GM12878 (cell line): ENCODE data around the gene SERPINB5.

ENCODE experiments used
- CTCF ChIP-seq, 3 experiments: IDR thresholded peaks in 2 of 3; conservative IDR thresholded peaks in 1 of 3; 2 replicates each; pipeline ENCODE4 v1.5.1; 2011; ENCODE audit warnings: low read depth in 3 of 3, low read length in 3 of 3, mild to moderate bottlenecking in 3 of 3, control low read depth in 2 of 3, moderate library complexity in 2 of 3, inconsistent platforms in 1 of 3, mixed read lengths in 1 of 3; ENCODE audit not compliant: control insufficient read depth in 2 of 3, insufficient read depth in 1 of 3; ENCODE audit errors: extremely low read depth in 1 of 3
- CUX1 ChIP-seq: IDR thresholded peaks from 2 replicates; pipeline ENCODE4 v1.6.1; 2012; ENCODE audit warnings: improper control_type of control experiment, low read depth, low read length; ENCODE audit not compliant: insufficient replicate concordance
- FOXK2 ChIP-seq: fragments of 450-650 bp; IDR thresholded peaks from 2 replicates; pipeline ENCODE4 v1.6.1; 2017; ENCODE audit warnings: mild to moderate bottlenecking, moderate library complexity
- FOXM1 ChIP-seq: IDR thresholded peaks from 2 replicates; pipeline ENCODE4 v1.6.1; 2012; ENCODE audit warnings: low read depth, mild to moderate bottlenecking, inconsistent platforms, low read length, moderate library complexity
- MAX ChIP-seq: IDR thresholded peaks from 2 replicates; pipeline ENCODE4 v1.6.1; 2012; ENCODE audit warnings: low read depth, low read length, improper control_type of control experiment
- POLR2AphosphoS5 ChIP-seq: IDR thresholded peaks from 2 replicates; pipeline ENCODE4 v1.6.1; 2011; ENCODE audit warnings: mild to moderate bottlenecking, low read length, inconsistent platforms
- REST ChIP-seq: IDR thresholded peaks from 2 replicates; pipeline ENCODE4 v1.6.1; 2012; ENCODE audit warnings: mild to moderate bottlenecking, low read depth, low read length
- SREBF2 ChIP-seq: IDR thresholded peaks from 2 replicates; pipeline ENCODE4 v1.6.1; 2012; ENCODE audit warnings: mild to moderate bottlenecking, low read length
- TBL1XR1 ChIP-seq: IDR thresholded peaks from 2 replicates; pipeline ENCODE4 v1.6.1; 2012; ENCODE audit warnings: low read depth, low read length, improper control_type of control experiment
- ZBTB4 ChIP-seq: fragments of 450-650 bp; formaldehyde crosslinking; IDR thresholded peaks from 2 replicates; pipeline ENCODE4 v1.4.0; 2022; ENCODE audit warnings: mild to moderate bottlenecking, moderate library complexity

- no peak for TF ChIP-seq REST
- no peak for TF ChIP-seq CTCF (IDR thresholded peaks at IDR 0.05 in 2 of 3, conservative IDR thresholded peaks at IDR 0.05 in 1 of 3; ENCODE audit: control insufficient read depth in 2 of 3, extremely low read depth in 1 of 3, insufficient read depth in 1 of 3, low read depth in 3 of 3, low read length in 3 of 3)
- TF ChIP-seq POLR2AphosphoS5, result no peak
- TF ChIP-seq CUX1, result no peak
- TF ChIP-seq TBL1XR1, result no peak
- TF ChIP-seq FOXM1, result no peak
- no peak for TF ChIP-seq MAX
- TF ChIP-seq ZBTB4 (CRISPR knock-in tag), result no peak
- TF ChIP-seq SREBF2, result no peak
- no peak for TF ChIP-seq FOXK2
Measured at GRCh38 chr18:63488160-63488559, 11.4 kb downstream of the SERPINB5 start.
